ENCODE results near the gene NLRP10.

- TF ChIP-seq CTCF (IDR thresholded peaks at IDR 0.05 in 4 of 5, conservative IDR thresholded peaks at IDR 0.05 in 1 of 5) (no peak), POLR2A (IDR thresholded peaks at IDR 0.05) (no peak)
Measured at GRCh38 chr11:7924536-7924935, 40.7 kb downstream of the NLRP10 start.
